ENCODE data around the gene LRMDA.

Gene LRMDA

DNA sequence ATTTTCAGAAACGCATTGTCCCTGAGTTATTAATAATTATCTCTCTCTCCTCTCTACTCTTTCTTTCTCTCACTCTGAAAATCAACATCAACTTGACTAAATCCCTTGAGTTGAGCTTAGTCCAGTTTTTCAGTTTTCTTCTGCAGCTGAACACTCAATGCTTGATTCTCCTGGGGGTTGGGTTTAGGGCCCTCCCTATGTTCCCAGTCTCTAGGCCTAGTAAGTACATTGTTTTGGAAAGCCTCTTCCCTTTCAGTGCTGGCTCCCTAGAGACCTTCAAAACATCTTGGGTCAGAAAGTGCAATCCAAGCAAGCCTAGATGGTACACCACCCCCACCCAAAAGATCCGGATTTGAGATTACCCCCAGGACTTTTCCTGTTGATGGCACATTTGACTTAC, 488.5 kb downstream of the LRMDA start:
- no peak overlapping the region; a peak in 1 of 22 replicates for H3K9ac ChIP-seq
- H3K4me2 ChIP-seq: peak overlapping the region in 9 of 11 experiments; percentile 10 to 74 (median 68); a peak in 17 of 22 replicates
- no peaks in the 10 kb centered on the region; a peak in 1 of 22 replicates for H4K20me1 ChIP-seq
- no peak overlapping the region for H3K27ac ChIP-seq
- H3K4me1 ChIP-seq: peaks cover 0 to 29% (median 16%) of the 10 kb centered on the region in 10 experiments; a peak in 17 of 20 replicates
- no peaks in the 10 kb centered on the region for H3K36me3 ChIP-seq
- H3K27me3 ChIP-seq: no peaks in the 10 kb centered on the region
- H3K4me3 ChIP-seq: no peak overlapping the region
- TF ChIP-seq Cebpa-rat (IDR thresholded peaks at IDR 0.05): no peak
- H3K9me3 ChIP-seq (replicated peaks in 1 of 11): no peaks in the 10 kb centered on the region

DNA sequence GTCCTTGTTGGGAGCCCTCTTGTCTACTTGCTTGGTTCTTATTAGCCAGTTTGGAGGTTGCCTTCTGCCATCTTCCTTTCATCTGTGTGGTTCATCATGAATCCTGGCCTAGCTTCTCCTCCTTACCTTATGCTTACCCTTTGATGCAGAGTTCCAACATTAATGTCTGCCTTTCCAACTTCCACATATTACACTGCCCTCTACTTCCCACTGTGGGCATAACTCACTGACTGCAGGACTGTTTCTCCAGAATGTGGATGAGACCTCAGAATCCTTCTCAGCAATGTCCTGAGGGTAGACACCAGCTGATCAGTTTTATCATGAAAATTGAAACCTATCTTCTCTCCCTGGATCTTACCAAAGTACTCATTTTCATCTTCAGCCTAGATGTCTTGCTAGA, 491.0 kb downstream of the LRMDA start:
- no peaks in the 10 kb centered on the region; a peak in 1 of 22 replicates for H4K20me1 ChIP-seq
- no peak for TF ChIP-seq Cebpa-rat (IDR thresholded peaks at IDR 0.05)

DNA sequence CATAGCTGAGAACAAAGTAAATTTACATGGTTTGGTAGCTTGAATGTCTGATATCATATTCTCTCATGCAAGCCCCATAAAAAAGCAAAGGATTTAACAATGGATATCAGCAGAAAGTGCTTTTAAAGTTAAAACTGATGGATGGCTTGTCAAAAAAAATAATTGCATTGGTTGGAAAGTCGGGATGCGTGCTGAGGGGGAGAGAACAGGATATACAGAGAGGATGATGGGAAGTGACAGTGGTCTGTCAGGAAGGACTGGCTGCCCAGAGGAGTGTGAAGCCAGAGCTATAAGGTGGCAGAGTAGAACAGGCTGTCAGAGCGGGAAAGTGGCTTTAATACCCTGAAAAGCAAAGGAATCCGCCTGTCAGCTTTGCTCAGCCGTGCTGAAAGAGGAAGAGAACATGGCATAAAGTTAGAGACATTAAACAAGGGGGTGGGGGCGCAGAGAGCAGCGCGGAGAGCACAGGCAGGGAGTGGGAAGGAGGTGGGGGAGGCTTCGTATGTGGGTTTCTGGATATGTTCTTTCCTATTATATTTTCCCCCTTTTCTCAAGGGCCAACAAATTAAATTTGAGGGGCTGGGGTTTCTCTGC, 493.0 kb downstream of the LRMDA start:
- peaks cover 0 to 23% (median 12%) of the 10 kb centered on the region in 10 experiments; a peak in 17 of 20 replicates for H3K4me1 ChIP-seq
- H3K4me2 ChIP-seq: peak overlapping the region in 6 of 11 experiments; percentile 4 to 41 (median 33); a peak in 10 of 22 replicates
- no peak for TF ChIP-seq Cebpa-rat (IDR thresholded peaks at IDR 0.05)
- H3K9me3 ChIP-seq (replicated peaks in 1 of 11): no peaks in the 10 kb centered on the region
- H4K20me1 ChIP-seq: no peaks in the 10 kb centered on the region
- H3K4me3 ChIP-seq: no peak overlapping the region
- H3K36me3 ChIP-seq: no peaks in the 10 kb centered on the region
- H3K9ac ChIP-seq: no peak overlapping the region
- no peak overlapping the region for H3K27ac ChIP-seq
- H3K27me3 ChIP-seq: no peaks in the 10 kb centered on the region

More for the DNA sequence above, 491.0 kb downstream of the LRMDA start:
- no peak overlapping the region for H3K27ac ChIP-seq
- no peaks in the 10 kb centered on the region for H3K36me3 ChIP-seq
- H3K9me3 ChIP-seq (replicated peaks in 1 of 11): no peaks in the 10 kb centered on the region
- no peak overlapping the region for H3K4me2 ChIP-seq
- H3K9ac ChIP-seq: no peak overlapping the region
- no peaks in the 10 kb centered on the region for H3K27me3 ChIP-seq
- peaks cover 0 to 31% (median 16%) of the 10 kb centered on the region in 10 experiments; a peak in 17 of 20 replicates for H3K4me1 ChIP-seq
- no peak overlapping the region for H3K4me3 ChIP-seq

DNA sequence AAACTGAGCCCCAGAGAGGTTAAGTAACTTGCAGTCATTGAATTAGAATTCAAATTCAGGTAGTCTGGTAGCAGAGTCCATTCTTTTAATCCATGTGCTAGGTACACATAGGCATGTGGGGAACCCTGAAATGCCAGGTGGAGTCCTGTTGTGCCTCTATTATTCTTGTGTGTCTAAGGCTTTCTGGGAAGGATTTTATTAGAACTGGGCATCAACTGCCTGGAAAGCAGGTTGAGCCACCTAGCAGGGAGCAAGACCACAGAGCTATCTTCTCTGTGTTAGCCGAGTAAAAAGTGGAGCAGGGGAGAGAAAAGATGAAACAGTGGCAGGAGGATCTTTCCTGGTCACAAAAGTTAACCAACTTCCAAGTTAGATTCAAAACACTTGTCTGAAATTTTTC, 494.6 kb downstream of the LRMDA start:
- H3K9ac ChIP-seq: no peak overlapping the region
- H3K36me3 ChIP-seq: no peaks in the 10 kb centered on the region
- TF ChIP-seq Cebpa-rat (IDR thresholded peaks at IDR 0.05): no peak
- no peak overlapping the region for H3K4me3 ChIP-seq
- no peaks in the 10 kb centered on the region for H4K20me1 ChIP-seq
- no peaks in the 10 kb centered on the region for H3K9me3 ChIP-seq (replicated peaks in 1 of 11)
- H3K4me1 ChIP-seq: peaks cover 0 to 8% (median 0%) of the 10 kb centered on the region in 10 experiments; a peak in 5 of 20 replicates
- H3K27ac ChIP-seq: no peak overlapping the region
- no peaks in the 10 kb centered on the region for H3K27me3 ChIP-seq
- no peak overlapping the region for H3K4me2 ChIP-seq

DNA sequence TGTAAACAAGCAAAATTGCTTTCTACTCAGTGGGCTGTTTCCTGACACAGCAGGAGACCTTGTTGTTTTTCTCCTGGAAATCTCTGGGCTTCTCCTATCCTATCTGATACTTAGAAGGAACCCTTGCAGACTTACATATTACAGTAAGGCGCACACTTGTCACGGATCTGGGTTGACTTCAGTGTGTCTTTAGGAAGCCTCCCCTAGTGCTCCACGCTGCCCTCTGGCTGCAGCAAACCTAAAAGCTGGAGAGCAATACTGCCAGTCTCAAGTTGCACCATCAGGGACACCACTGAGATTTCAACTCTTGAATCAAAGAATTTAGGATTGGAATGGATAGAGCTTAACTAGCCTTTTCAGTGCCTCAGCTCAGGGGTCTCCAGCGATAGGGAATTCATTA, 495.3 kb downstream of the LRMDA start:
- Histone ChIP-seq H3K27ac (no peak overlapping the region), H3K9me3 (replicated peaks in 1 of 11) (no peaks in the 10 kb centered on the region), H3K27me3 (no peaks in the 10 kb centered on the region), H3K4me2 (no peak overlapping the region), H3K4me3 (no peak overlapping the region), H3K36me3 (no peaks in the 10 kb centered on the region), H3K9ac (no peak overlapping the region), H4K20me1 (no peaks in the 10 kb centered on the region), H3K4me1 (peaks cover 0 to 8% (median 0%) of the 10 kb centered on the region in 10 experiments; a peak in 5 of 20 replicates)
- TF ChIP-seq Cebpa-rat (IDR thresholded peaks at IDR 0.05): no peak

DNA sequence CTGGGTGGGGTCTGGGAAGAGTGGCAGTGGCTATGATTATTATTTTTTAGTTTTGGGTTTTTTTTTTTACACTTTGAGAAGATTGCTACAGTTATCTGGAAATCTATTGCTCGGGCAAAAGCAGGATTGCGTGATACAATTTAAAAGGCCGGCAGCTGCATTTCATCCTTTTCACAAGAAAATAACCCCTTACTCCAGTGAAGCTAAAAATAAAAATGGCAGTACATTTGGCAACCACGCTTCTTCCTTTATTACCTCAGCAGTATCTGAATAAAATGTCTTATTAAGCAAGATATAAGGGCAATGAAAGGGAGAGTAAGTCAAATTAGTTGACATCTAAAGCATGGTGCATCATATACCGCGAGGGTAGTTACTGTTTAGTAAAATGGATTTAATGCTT, 496.8 kb downstream of the LRMDA start:
- no peaks in the 10 kb centered on the region for H4K20me1 ChIP-seq

DNA sequence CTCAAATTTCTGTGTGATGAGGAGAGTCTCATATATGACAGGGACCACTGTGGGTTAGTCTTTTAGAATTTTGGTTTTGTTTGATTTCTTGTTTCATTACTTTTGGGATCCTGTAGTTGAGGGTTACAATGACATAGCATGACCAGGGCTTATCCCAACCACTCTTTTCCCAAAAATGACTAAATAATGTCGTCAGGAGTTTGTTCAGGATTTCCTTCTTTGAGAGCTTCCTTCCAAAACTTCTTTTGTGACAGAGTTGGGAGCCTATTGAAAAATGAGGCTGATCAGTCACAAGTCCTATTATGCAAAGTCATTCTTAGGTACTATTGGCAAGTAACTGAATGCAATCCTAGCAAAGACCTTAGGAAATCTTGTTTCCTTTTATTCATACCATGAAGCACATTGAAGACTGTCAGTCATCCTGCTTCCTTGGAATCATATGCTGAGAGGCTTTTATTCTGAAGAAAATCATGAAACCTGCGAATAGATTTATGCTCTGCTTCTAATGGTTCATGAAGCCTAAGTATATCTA, 498.3 kb downstream of the LRMDA start:
- H3K4me1 ChIP-seq: peaks cover 0 to 3% (median 0%) of the 10 kb centered on the region in 10 experiments; a peak in 5 of 20 replicates
- H3K9ac ChIP-seq: no peak overlapping the region
- H4K20me1 ChIP-seq: no peaks in the 10 kb centered on the region
- H3K4me3 ChIP-seq: no peak overlapping the region
- H3K36me3 ChIP-seq: no peaks in the 10 kb centered on the region
- H3K4me2 ChIP-seq: no peak overlapping the region
- H3K27me3 ChIP-seq: no peaks in the 10 kb centered on the region
- TF ChIP-seq Cebpa-rat (IDR thresholded peaks at IDR 0.05): no peak
- no peaks in the 10 kb centered on the region for H3K9me3 ChIP-seq (replicated peaks in 1 of 11)
- H3K27ac ChIP-seq: no peak overlapping the region

More for the DNA sequence above, 496.8 kb downstream of the LRMDA start:
- TF ChIP-seq Cebpa-rat (IDR thresholded peaks at IDR 0.05): no peak
- Histone ChIP-seq H3K4me3 (no peak overlapping the region), H3K36me3 (no peaks in the 10 kb centered on the region), H3K27me3 (no peaks in the 10 kb centered on the region), H3K27ac (no peak overlapping the region), H3K9ac (no peak overlapping the region), H3K4me1 (peaks cover 0 to 8% (median 0%) of the 10 kb centered on the region in 10 experiments; a peak in 5 of 20 replicates), H3K4me2 (no peak overlapping the region), H3K9me3 (replicated peaks in 1 of 11) (no peaks in the 10 kb centered on the region)

DNA sequence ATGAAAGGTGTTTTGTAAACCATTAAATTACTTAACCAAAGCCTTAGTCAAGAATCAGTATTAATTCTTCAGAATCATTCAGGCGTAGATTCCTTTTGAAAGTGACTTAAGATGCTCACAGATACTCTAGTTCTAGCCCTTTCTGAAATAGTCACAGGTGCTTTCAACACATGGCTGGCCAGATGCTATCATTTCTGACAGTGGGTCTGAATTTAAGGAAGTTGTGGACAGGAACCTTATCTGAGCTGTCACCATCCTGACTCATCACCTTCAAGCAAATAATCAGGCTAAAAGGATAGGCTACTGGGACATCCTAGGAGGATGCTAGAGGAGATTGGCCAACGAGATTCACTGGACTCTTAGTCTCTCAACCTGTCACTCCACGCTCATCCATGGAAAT, 501.5 kb downstream of the LRMDA start:
- H3K9ac ChIP-seq: no peak overlapping the region
- no peaks in the 10 kb centered on the region for H3K27me3 ChIP-seq
- H3K27ac ChIP-seq: no peak overlapping the region
- H3K9me3 ChIP-seq (replicated peaks in 1 of 11): no peaks in the 10 kb centered on the region
- H3K4me2 ChIP-seq: no peak overlapping the region
- no peak overlapping the region for H3K4me3 ChIP-seq
- H3K4me1 ChIP-seq: peaks cover 0 to 4% (median 0%) of the 10 kb centered on the region in 10 experiments; a peak in 2 of 20 replicates
- no peak for TF ChIP-seq Cebpa-rat (IDR thresholded peaks at IDR 0.05)
- no peaks in the 10 kb centered on the region for H3K36me3 ChIP-seq
- no peaks in the 10 kb centered on the region for H4K20me1 ChIP-seq

DNA sequence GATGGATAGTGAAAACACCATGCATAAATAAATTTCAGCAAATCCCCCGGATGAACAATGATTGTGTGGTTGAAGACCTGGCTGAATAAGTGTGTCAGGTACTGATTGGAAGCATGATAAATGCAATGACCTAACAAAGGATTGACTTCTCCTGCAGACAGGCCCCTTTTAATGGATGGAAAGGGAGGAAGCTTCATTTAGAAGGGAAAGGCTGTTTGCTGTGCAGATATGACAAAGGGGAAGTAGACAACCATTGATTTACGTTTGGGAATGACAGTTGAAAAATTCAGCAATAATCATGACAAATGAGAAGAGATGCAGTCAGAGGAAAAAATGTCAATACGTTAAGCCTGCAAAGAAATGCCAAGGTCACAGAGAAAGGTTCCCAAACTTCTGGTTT, 503.8 kb downstream of the LRMDA start:
- H3K27me3 ChIP-seq: no peaks in the 10 kb centered on the region
- H3K9me3 ChIP-seq (replicated peaks in 1 of 11): no peaks in the 10 kb centered on the region
- H3K27ac ChIP-seq: no peak overlapping the region
- H3K9ac ChIP-seq: no peak overlapping the region
- peaks cover 0 to 4% (median 0%) of the 10 kb centered on the region in 10 experiments; a peak in 2 of 20 replicates for H3K4me1 ChIP-seq
- H3K4me3 ChIP-seq: no peak overlapping the region
- no peaks in the 10 kb centered on the region for H4K20me1 ChIP-seq
- H3K36me3 ChIP-seq: no peaks in the 10 kb centered on the region
- TF ChIP-seq Cebpa-rat (IDR thresholded peaks at IDR 0.05): no peak
- H3K4me2 ChIP-seq: 0 out of 22 replicates have a peak overlapping the region, but pooled peaks of 2 of the 11 experiments have one; percentile 10 to 25

All from BLaER1 treated with 17β-estradiol and CSF1 and Interleukin-3, amounts not matched to agents 10 nM and 100 nM (cell line).